Naive thymus-derived CD4-positive, alpha-beta T cell (primary cell): Measurements from ENCODE around the gene TECPR1. TPM values are rescaled to one million over a fixed set of nuclear protein-coding genes. Genes with fewer than 3 reads are reported as not detected.

Experiments used
- ATAC-seq: fragments of 150-1000 bp; cut with Tn5 transposase; 2 replicates; pipeline ENCODE4 v1.10.0; 2021; ENCODE audit warnings: mild to moderate bottlenecking, moderate library complexity
- CTCF ChIA-PET: fragments of 350-600 bp; sonication (Branson Sonifier 250); formaldehyde crosslinking; loops from one replicate; lab custom pipeline; 2021; ENCODE audit warnings: antibody characterized with exemption; lab: Charles Lee
- POLR2A ChIA-PET: fragments of 350-600 bp; sonication (Branson Sonifier 250); formaldehyde crosslinking; loops from one replicate; lab custom pipeline; 2021; ENCODE audit warnings: antibody characterized with exemption, inconsistent platforms; lab: Charles Lee
- DNase-seq, 9 donors: peaks; one replicate each; pipeline versions ENCODE4 v3.0.0 to v3.0.0-alpha.2; 2020 to 2022; ENCODE audit warnings: mixed read lengths in 1 of 9
- H3K27ac ChIP-seq: one replicate; pipeline ENCODE4 v1.7.0; 2013; ENCODE audit warnings: mild to moderate bottlenecking, low read depth, low read length, moderate library complexity
- H3K27me3 ChIP-seq, 2 donors: one replicate each; pipeline ENCODE4 v1.7.0; 2013; ENCODE audit warnings: low read length in 2 of 2, mild to moderate bottlenecking in 2 of 2, moderate library complexity in 2 of 2; ENCODE audit not compliant: control insufficient read depth in 2 of 2, insufficient read depth in 2 of 2
- H3K36me3 ChIP-seq, 3 experiments: 1 replicate in 2 of 3; 2 replicates in 1 of 3; pipeline ENCODE4 v1.7.0; 2013; ENCODE audit warnings: low read length in 3 of 3, mild to moderate bottlenecking in 3 of 3, moderate library complexity in 1 of 3; ENCODE audit not compliant: insufficient read depth in 3 of 3, control insufficient read depth in 2 of 3
- H3K4me1 ChIP-seq, 2 donors: one replicate each; pipeline ENCODE4 v1.7.0; 2013; ENCODE audit warnings: low read length in 2 of 2, mild to moderate bottlenecking in 2 of 2, moderate library complexity in 1 of 2; ENCODE audit not compliant: control insufficient read depth in 2 of 2, insufficient read depth in 2 of 2
- H3K4me3 ChIP-seq: 2 replicates; pipeline ENCODE4 v1.7.0; 2013; ENCODE audit warnings: mild to moderate bottlenecking, low read length
- H3K9me3 ChIP-seq, 3 experiments: 1 replicate in 2 of 3; 2 replicates in 1 of 3; pipeline ENCODE4 v1.7.0; 2013; ENCODE audit warnings: low read length in 3 of 3; ENCODE audit not compliant: control insufficient read depth in 2 of 3
- H3K27ac Mint-ChIP-seq, 9 donors: one replicate each; pipeline ENCODE4 v1.8.0; 2020 to 2022; ENCODE audit warnings: mixed read lengths in 9 of 9, mild to moderate bottlenecking in 8 of 9, moderate library complexity in 5 of 9, inconsistent platforms in 2 of 9
- H3K27me3 Mint-ChIP-seq, 5 donors: one replicate each; pipeline ENCODE4 v1.8.0; 2021 to 2022; ENCODE audit warnings: mixed read lengths in 5 of 5, mild to moderate bottlenecking in 1 of 5
- H3K36me3 Mint-ChIP-seq, 5 donors: one replicate each; pipeline ENCODE4 v1.8.0; 2020 to 2022; ENCODE audit warnings: mixed read lengths in 5 of 5, mild to moderate bottlenecking in 3 of 5, inconsistent platforms in 1 of 5
- H3K4me1 Mint-ChIP-seq, 7 donors: one replicate each; pipeline ENCODE4 v1.8.0; 2020 to 2022; ENCODE audit warnings: mixed read lengths in 7 of 7, mild to moderate bottlenecking in 3 of 7, inconsistent platforms in 1 of 7
- H3K4me3 Mint-ChIP-seq, 10 donors: one replicate each; pipeline ENCODE4 v1.8.0; 2020 to 2022; ENCODE audit warnings: mild to moderate bottlenecking in 10 of 10, mixed read lengths in 10 of 10, moderate library complexity in 6 of 10, inconsistent platforms in 2 of 10
- H3K9me3 Mint-ChIP-seq, 11 donors: one replicate each; pipeline ENCODE4 v1.8.0; 2020 to 2022; ENCODE audit warnings: mixed read lengths in 11 of 11, mild to moderate bottlenecking in 4 of 11, inconsistent platforms in 1 of 11, moderate library complexity in 1 of 11
- intact Hi-C, 2 donors: fragments of 100-400 bp; cut with micrococcal nuclease; formaldehyde crosslinking; loops; one replicate each; pipeline ENCODE4 v1.15.1; 2023
- polyA plus RNA-seq, 2 donors: library from polyadenylated mRNA; unstranded; fragments of 300-500 nt; fragmentation: Illumina TruSeq; gene quantifications; one replicate each; pipeline ENCODE4 v1.2.3, GENCODE V29; 2021
- total RNA-seq, 6 experiments: library from RNA in 5 of 6; stranded (reverse) in 5 of 6; gene quantifications; 1 replicate in 5 of 6; 2 replicates in 1 of 6; pipeline ENCODE4 v1.2.3 and lab custom pipeline; 2021 to 2026

Gene TECPR1
- total and polyA plus RNA-seq, 7 experiments from 2014 or later, result 21.0 to 203 (median 119) TPM

DNA sequence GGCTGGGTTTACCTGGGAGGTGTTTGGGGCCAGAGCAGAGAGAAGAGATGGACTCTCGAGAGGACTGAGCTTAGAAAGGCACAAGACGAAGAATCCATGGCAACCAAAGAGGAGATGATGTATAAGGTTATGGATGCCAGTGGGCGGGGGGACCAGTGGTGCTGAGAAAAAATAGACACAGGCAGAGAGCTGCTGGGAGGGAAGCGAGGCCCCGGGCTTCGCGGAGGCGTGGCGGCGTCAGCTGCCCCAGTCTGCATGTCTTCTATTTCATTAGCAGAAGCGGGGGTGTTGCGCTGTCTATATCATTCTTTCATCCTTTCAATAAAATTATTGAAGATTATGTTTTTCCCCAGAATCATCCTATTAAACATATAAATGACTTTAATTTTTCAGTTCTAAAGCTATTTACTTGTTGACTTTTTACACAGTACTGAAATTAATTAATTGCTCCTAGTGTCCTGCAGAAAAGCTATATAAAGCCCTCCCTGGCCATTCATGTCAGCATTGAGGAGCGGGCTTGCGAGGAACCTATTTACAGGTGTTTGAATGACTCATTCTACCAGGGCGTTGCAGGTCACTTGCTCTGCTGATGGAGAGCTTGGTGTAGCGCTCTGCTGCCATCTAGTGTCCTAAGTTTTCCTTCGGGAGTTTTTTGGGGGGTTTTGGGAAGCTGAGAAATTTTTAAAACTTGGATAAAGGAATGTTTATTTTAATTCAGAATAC is 83.7 kb downstream of the TECPR1 start:
- peak overlapping the region in 2 of 9 donors; percentile 26 to 38 for H3K27ac Mint-ChIP-seq
- DNase-seq (peak; percentile 13 to 65 (median 49)), ATAC-seq (peak; percentile 85)
- H3K9me3 ChIP-seq, result no peaks in the 10 kb centered on the region
- H3K36me3 Mint-ChIP-seq, result peaks cover 0 to 34% (median 0%) of the 10 kb centered on the region in 5 donors
- ChIA-PET CTCF (interaction anchor here (0.7 to 6.4 kb wide), 20 partner anchors 8 to 242 kb away, joined by 3 to 85 read pairs (median 5); partner anchors contain the start of gene LMTK2), POLR2A (interaction anchor here (0.5 to 1.4 kb wide), 7 partner anchors 8 to 1761 kb away, joined by 3 to 8 read pairs (median 3); partner anchors contain the start of genes GJC3 and LMTK2)
- H3K27me3 ChIP-seq, result no peaks in the 10 kb centered on the region
- H3K36me3 ChIP-seq, result peaks cover 0 to 19% (median 4%) of the 10 kb centered on the region in 3 experiments
- no peak overlapping the region for H3K4me3 Mint-ChIP-seq
- H3K4me1 Mint-ChIP-seq, result peaks cover 11 to 34% (median 26%) of the 10 kb centered on the region in 7 donors
- H3K27me3 Mint-ChIP-seq, result no peaks in the 10 kb centered on the region
- no peaks in the 10 kb centered on the region for H3K4me1 ChIP-seq
- intact Hi-C loops, result loop anchor here (1.0 to 10.0 kb wide), 6 partner anchors 34 to 1054 kb away; partner anchors contain the start of genes LMTK2 (in 2 of the 2), BAIAP2L1 (in 1 of the 2) and SDHAF3 (in 1 of the 2)
- no peak overlapping the region for H3K27ac ChIP-seq
- no peak overlapping the region for H3K4me3 ChIP-seq
- H3K9me3 Mint-ChIP-seq, result no peaks in the 10 kb centered on the region

DNA sequence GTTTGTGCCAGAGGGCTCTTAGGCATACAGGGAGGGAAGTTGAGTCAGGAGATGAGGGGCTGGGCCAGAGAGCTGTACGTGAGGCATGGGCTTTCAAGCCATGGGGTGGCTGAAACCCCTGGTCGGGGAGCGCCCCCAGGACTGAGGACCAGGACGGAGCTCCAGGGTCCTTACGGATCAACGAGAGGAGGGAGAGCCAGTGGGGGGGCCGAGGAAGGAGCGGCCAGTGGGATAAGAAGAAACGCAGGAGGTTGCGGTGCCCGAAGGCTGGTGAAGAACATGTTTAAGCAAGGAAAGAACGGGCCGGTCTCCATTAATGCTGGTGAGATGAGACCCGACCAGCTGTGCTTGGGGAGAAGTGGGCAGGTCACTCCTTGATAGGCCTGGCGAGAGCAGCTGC is 84.4 kb downstream of the TECPR1 start:
- H3K4me3 Mint-ChIP-seq, result no peak overlapping the region
- H3K4me3 ChIP-seq, result no peak overlapping the region
- peak overlapping the region in 4 of 9 donors; percentile 12 to 89 (median 48) for H3K27ac Mint-ChIP-seq
- H3K36me3 ChIP-seq, result peaks cover 0 to 15% (median 4%) of the 10 kb centered on the region in 3 experiments
- H3K9me3 ChIP-seq, result no peaks in the 10 kb centered on the region
- H3K27me3 ChIP-seq, result no peaks in the 10 kb centered on the region
- ChIA-PET CTCF (interaction anchor here (1.3 to 6.4 kb wide), 9 partner anchors 11 to 153 kb away, joined by 4 to 85 read pairs (median 6); partner anchors contain the start of gene LMTK2), POLR2A (interaction anchor here (0.5 to 1.4 kb wide), 3 partner anchors 9 to 84 kb away, joined by 3 to 8 read pairs (median 4); partner anchors contain the start of gene LMTK2)
- H3K9me3 Mint-ChIP-seq, result no peaks in the 10 kb centered on the region
- peaks cover 11 to 34% (median 26%) of the 10 kb centered on the region in 7 donors for H3K4me1 Mint-ChIP-seq
- H3K4me1 ChIP-seq, result no peaks in the 10 kb centered on the region
- DNase-seq, result no peak
- peaks cover 0 to 30% (median 0%) of the 10 kb centered on the region in 5 donors for H3K36me3 Mint-ChIP-seq
- H3K27ac ChIP-seq, result no peak overlapping the region
- no peak for ATAC-seq
- H3K27me3 Mint-ChIP-seq, result no peaks in the 10 kb centered on the region
- intact Hi-C loops, result loop anchor here (1.0 to 10.0 kb wide), 6 partner anchors 35 to 1053 kb away; partner anchors contain the start of genes LMTK2 (in 2 of the 2), BAIAP2L1 (in 1 of the 2) and SDHAF3 (in 1 of the 2)

DNA sequence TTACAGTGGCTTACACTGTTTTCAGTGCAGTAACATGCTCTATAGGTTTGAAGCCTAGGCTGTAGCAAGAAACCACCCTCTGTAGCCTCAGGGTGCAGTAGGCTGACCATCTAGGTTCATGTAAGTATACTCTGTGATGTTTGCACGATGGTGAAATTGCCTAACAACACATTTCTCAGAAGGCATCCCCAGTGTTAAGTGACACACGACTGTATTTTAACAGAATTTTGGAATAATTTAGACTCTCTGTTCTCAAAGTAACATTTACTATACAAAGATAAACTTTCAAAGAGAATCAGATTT is 85.4 kb downstream of the TECPR1 start:
- no peaks in the 10 kb centered on the region for H3K27me3 Mint-ChIP-seq
- intact Hi-C loops, result loop anchor here in 1 of 2 donors (5.0 to 10.0 kb wide), 2 partner anchors 36 to 1052 kb away; partner anchors contain the start of gene SDHAF3
- H3K27ac Mint-ChIP-seq, result peak overlapping the region in 1 of 9 donors; percentile 11
- peaks cover 0 to 26% (median 0%) of the 10 kb centered on the region in 5 donors for H3K36me3 Mint-ChIP-seq
- H3K4me1 Mint-ChIP-seq, result peaks cover 11 to 34% (median 26%) of the 10 kb centered on the region in 7 donors
- Histone ChIP-seq H3K9me3 (no peaks in the 10 kb centered on the region), H3K27me3 (no peaks in the 10 kb centered on the region), H3K4me1 (no peaks in the 10 kb centered on the region), H3K36me3 (peaks cover 0 to 13% (median 4%) of the 10 kb centered on the region in 3 experiments), H3K4me3 (no peak overlapping the region), H3K27ac (no peak overlapping the region)
- H3K4me3 Mint-ChIP-seq, result no peak overlapping the region
- CTCF ChIA-PET, result interaction anchor here (0.6 to 6.4 kb wide), 9 partner anchors 9 to 194 kb away, joined by 3 to 85 read pairs (median 4); no protein-coding TSS in a partner anchor
- DNase-seq, result no peak
- POLR2A ChIA-PET, result no interaction called here
- no peak for ATAC-seq
- no peaks in the 10 kb centered on the region for H3K9me3 Mint-ChIP-seq

DNA sequence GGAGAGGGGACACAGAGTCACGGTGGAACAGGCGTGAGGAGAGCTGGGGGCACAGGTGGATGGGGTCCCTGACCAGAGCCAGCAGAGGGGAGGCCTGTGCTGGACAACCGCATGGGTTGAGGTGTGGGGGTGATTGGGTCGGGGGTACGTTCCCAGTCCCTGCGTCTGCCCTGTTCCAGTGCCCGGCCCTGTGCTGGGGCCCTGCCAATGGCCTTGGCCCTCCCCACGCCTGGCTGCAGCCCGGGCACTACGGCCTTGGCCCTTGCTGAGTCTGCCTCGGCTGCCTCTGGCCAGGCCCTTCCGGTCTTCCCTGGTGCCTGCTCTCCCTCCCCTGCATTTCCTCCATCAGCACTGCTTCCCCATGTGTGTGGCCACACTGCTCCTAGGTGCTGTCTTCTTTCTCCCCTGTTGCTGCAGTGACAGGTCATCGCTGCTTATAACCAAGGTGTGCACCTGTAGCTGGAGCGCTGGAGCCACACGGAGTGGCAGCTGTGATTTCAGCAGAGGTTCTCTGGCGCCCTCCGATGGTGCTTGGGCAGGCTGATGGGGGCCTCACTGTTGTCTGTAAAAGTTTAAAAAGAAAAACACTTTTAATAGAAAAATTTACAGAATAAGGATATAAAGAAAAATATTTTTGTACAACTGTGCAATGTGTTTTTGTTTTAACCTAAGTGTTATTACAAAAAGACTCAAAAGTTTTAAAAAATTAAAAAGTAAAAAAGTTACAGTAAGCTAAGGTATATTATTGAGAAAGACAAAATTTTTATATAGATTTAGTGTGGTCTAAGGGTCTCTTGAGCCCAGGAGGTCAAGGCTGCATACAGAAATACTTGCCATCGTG is 86.0 kb downstream of the TECPR1 start:
- peaks cover 0 to 9% (median 4%) of the 10 kb centered on the region in 3 experiments for H3K36me3 ChIP-seq
- Mint-ChIP-seq H3K9me3 (no peaks in the 10 kb centered on the region), H3K36me3 (peaks cover 0 to 20% (median 0%) of the 10 kb centered on the region in 5 donors), H3K4me3 (no peak overlapping the region), H3K27me3 (no peaks in the 10 kb centered on the region), H3K4me1 (peaks cover 11 to 34% (median 26%) of the 10 kb centered on the region in 7 donors), H3K27ac (peak overlapping the region in 1 of 9 donors; percentile 46)
- intact Hi-C loops, result loop anchor here in 1 of 2 donors (5.0 to 10.0 kb wide), 2 partner anchors 36 to 1051 kb away; partner anchors contain the start of gene SDHAF3
- no peak overlapping the region for H3K27ac ChIP-seq
- DNase-seq (peak in 8 of 9 donors; percentile 16 to 56 (median 48)), ATAC-seq (peak; percentile 70)
- H3K4me3 ChIP-seq, result no peak overlapping the region
- H3K27me3 ChIP-seq, result no peaks in the 10 kb centered on the region
- CTCF ChIA-PET, result interaction anchor here (0.6 to 6.4 kb wide), 10 partner anchors 9 to 1465 kb away, joined by 3 to 85 read pairs (median 4); partner anchors contain the start of gene TRRAP
- POLR2A ChIA-PET, result no interaction called here
- no peaks in the 10 kb centered on the region for H3K4me1 ChIP-seq
- no peaks in the 10 kb centered on the region for H3K9me3 ChIP-seq

Other genes with a start within 250 kb of the TECPR1 start
- 10 to 100 TPM; 13.2 to 29.1 (median 25.9) TPM for gene LMTK2, start 145.4 kb downstream of the TECPR1 start, total RNA-seq
- gene LMTK2, start 145.4 kb downstream of the TECPR1 start, polyA plus RNA-seq, result 1 to 10 TPM; 2.2 to 5.5 TPM
- gene BHLHA15, start 40.8 kb downstream of the TECPR1 start, total RNA-seq, result under 1 TPM in 2 of 5 experiments, not detected in 3; 0.39 to 0.80 TPM
- gene BHLHA15, start 40.8 kb downstream of the TECPR1 start, polyA plus RNA-seq, result not detected
- gene BRI3, start 29.5 kb upstream of the TECPR1 start, total RNA-seq, result 100 to 1,000 TPM in 1 of 5 experiments, 10 to 100 TPM in 4; 73.1 to 194 (median 86.5) TPM
- gene BRI3, start 29.5 kb upstream of the TECPR1 start, polyA plus RNA-seq, result 10 to 100 TPM; 17.8 to 20.3 TPM
- gene BAIAP2L1, start 148.9 kb upstream of the TECPR1 start, total RNA-seq, result 1 to 10 TPM in 2 of 5 experiments, under 1 TPM in 3; 0.32 to 2.0 (median 0.56) TPM
- 1 to 10 TPM in 1 of 2 donors, under 1 TPM in 1; 0.39 to 1.0 TPM for gene BAIAP2L1, start 148.9 kb upstream of the TECPR1 start, polyA plus RNA-seq